Endothelial cell (in vitro differentiated cells): ENCODE data around the gene ANKUB1. TPM values are rescaled to one million over a fixed set of nuclear protein-coding genes. Genes with fewer than 3 reads are reported as not detected.

Source experiments
- DNase-seq: peaks from one replicate; pipeline ENCODE4 v3.0.0; 2021; ENCODE audit warnings: low spot score
- H3K27ac Mint-ChIP-seq: one replicate; pipeline ENCODE4 v1.8.0; 2021; ENCODE audit warnings: mixed read lengths, inconsistent platforms; ENCODE audit not compliant: unreplicated experiment
- H3K27me3 Mint-ChIP-seq: one replicate; pipeline ENCODE4 v1.8.0; 2021; ENCODE audit warnings: mild to moderate bottlenecking, moderate library complexity, mixed read lengths, inconsistent platforms; ENCODE audit not compliant: unreplicated experiment
- H3K36me3 Mint-ChIP-seq: one replicate; pipeline ENCODE4 v1.8.0; 2021; ENCODE audit warnings: mild to moderate bottlenecking, low read depth, mixed read lengths, inconsistent platforms; ENCODE audit not compliant: unreplicated experiment
- H3K4me1 Mint-ChIP-seq: one replicate; pipeline ENCODE4 v1.8.0; 2021; ENCODE audit warnings: mild to moderate bottlenecking, mixed read lengths, inconsistent platforms; ENCODE audit not compliant: unreplicated experiment
- H3K4me3 Mint-ChIP-seq: one replicate; pipeline ENCODE4 v1.8.0; 2021; ENCODE audit warnings: mild to moderate bottlenecking, mixed read lengths, inconsistent platforms; ENCODE audit not compliant: unreplicated experiment
- H3K9me3 Mint-ChIP-seq: one replicate; pipeline ENCODE4 v1.8.0; 2021; ENCODE audit warnings: mixed read lengths, inconsistent platforms; ENCODE audit not compliant: unreplicated experiment
- CTCF ChIP-seq: fragments of 200-600 bp; sonication (generic); IDR thresholded peaks from one replicate; pipeline ENCODE4 v1.5.0; 2021; ENCODE audit warnings: antibody characterized with exemption; ENCODE audit not compliant: unreplicated experiment
- total RNA-seq: library from RNA; stranded (reverse); fragmentation: NEBNext Ultra II Directional; extraction: Animal tissue kit (Norgen Biotek cat#: 25700); gene quantifications from one replicate; pipeline ENCODE4 v1.2.1, GENCODE V29; 2021; ENCODE audit not compliant: unreplicated experiment

ANKUB1 gene
- total RNA-seq, 1 donor from 2014 or later: not detected

DNA sequence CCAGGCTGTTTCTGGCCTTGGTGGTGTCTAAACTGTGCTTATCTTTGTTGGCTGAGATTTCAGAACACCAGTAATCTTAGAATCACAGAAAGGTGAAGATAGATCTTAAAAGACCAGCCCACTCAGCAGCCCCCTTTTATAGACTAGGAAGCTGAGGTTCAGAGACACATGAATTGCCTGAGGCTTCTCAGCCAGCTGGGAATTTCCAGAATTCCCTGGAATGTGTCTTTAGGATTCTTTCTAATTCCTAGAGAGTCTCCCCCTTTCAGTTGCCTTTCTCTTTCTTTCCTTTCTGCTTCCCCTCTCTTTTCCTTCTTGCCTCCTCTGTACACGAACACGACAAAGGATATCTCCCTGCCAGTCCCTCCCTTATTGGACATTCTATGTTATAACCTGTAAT is 19.5 kb downstream of the ANKUB1 start:
- Mint-ChIP-seq H3K27me3 (peaks cover 5% of the 10 kb centered on the region), H3K4me3 (no peak overlapping the region), H3K36me3 (no peaks in the 10 kb centered on the region), H3K4me1 (peaks cover 6% of the 10 kb centered on the region), H3K9me3 (no peaks in the 10 kb centered on the region), H3K27ac (peak overlapping the region; percentile 7)
- DNase-seq: no peak
- no peak for TF ChIP-seq CTCF

DNA sequence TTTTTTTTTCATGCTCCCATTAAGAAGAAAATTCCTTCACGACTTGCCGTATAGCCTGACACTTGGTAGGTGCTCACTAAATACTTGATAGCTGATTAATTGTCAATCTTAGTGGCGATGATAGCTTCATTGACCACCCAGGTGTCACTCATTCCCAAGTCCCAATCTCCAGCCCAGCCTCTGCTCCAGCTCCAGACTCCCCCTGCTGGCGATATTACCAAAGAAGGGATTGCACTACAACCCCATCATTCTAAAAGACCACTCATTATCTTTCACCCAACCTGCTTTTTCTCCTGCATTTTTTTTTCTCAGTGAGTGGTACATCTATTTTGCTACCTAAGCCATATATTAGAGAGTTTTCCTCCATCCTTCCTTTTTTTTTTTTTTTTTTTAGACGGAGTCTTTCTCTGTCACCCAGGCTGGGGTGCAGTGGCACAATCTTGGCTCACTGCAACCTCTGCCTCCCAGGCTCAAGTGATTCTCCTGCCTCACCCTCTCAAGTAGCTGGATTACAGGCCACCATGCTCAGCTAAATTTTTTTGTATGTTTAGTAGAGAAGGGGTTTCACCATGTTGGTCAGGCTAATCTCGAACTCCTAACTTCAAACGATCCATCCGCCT is 20.6 kb downstream of the ANKUB1 start:
- H3K27ac Mint-ChIP-seq: no peak overlapping the region
- H3K36me3 Mint-ChIP-seq: no peaks in the 10 kb centered on the region
- peaks cover 6% of the 10 kb centered on the region for H3K4me1 Mint-ChIP-seq
- TF ChIP-seq CTCF: peak; percentile 77
- H3K27me3 Mint-ChIP-seq: peaks cover 1% of the 10 kb centered on the region
- H3K4me3 Mint-ChIP-seq: no peak overlapping the region
- peak; percentile 73 for DNase-seq
- no peaks in the 10 kb centered on the region for H3K9me3 Mint-ChIP-seq

DNA sequence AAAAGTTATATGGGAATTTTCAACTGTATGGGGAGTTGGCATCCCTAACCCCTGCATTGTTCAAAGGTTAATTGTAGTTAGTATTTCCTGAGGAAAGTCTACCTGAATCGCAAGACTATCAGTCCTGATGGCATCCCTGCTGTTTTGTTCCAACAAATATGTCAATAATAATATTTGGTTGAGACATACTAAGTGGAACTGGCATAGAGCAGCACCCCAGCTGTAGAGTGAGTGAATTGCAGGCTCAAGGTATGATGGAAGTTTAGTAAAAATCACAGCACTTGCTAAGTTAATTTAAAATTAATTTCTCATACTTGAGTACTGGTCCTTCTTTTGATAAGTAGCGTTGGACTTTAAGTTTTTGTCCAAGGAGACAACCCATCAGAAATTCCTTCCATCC is 22.1 kb downstream of the ANKUB1 start:
- Mint-ChIP-seq H3K36me3 (no peaks in the 10 kb centered on the region), H3K27me3 (peaks cover 2% of the 10 kb centered on the region), H3K4me3 (no peak overlapping the region), H3K9me3 (no peaks in the 10 kb centered on the region), H3K27ac (no peak overlapping the region), H3K4me1 (peaks cover 6% of the 10 kb centered on the region)
- DNase-seq: no peak
- TF ChIP-seq CTCF: no peak

DNA sequence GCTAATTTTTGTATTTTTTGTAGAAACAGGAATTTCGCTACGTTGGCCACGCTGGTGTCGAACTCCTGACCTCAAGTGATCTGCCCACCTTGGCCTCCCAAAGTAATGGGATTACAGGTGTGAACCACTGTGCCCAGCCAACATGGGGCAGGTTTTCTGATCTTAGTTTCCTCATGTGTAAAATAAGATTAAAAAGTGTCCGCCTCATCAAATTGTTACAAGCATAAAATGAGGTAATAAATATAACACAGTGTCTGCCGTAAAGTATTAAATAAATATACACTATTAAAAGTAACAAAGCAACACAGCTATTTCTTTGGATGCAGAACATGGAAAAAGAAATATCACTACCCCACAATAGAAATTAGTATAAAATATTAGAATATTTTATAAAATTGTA is 23.6 kb downstream of the ANKUB1 start:
- no peak overlapping the region for H3K27ac Mint-ChIP-seq
- no peak for TF ChIP-seq CTCF
- DNase-seq: no peak
- no peaks in the 10 kb centered on the region for H3K36me3 Mint-ChIP-seq
- peaks cover 6% of the 10 kb centered on the region for H3K4me1 Mint-ChIP-seq
- H3K27me3 Mint-ChIP-seq: peaks cover 2% of the 10 kb centered on the region
- H3K4me3 Mint-ChIP-seq: no peak overlapping the region
- no peaks in the 10 kb centered on the region for H3K9me3 Mint-ChIP-seq

GRCh38 chr3:149767720-149768119 is 24.6 kb downstream of the ANKUB1 start:
- Mint-ChIP-seq H3K9me3 (no peaks in the 10 kb centered on the region), H3K27me3 (peaks cover 2% of the 10 kb centered on the region), H3K4me3 (no peak overlapping the region), H3K36me3 (no peaks in the 10 kb centered on the region), H3K4me1 (peaks cover 3% of the 10 kb centered on the region), H3K27ac (no peak overlapping the region)
- no peak for TF ChIP-seq CTCF
- DNase-seq: no peak
